Stimulated activated CD4-positive, alpha-beta T cell treated with anti-CD3 and anti-CD28 coated beads, Interleukin-4, amount 100 ng/mL, for 1 hour (primary cell): Measurements from ENCODE around the gene KATNAL2.

ENCODE experiments used
- DNase-seq: peaks from one replicate; pipeline ENCODE4 v3.0.0-alpha.2; 2020

Gene KATNAL2

DNA sequence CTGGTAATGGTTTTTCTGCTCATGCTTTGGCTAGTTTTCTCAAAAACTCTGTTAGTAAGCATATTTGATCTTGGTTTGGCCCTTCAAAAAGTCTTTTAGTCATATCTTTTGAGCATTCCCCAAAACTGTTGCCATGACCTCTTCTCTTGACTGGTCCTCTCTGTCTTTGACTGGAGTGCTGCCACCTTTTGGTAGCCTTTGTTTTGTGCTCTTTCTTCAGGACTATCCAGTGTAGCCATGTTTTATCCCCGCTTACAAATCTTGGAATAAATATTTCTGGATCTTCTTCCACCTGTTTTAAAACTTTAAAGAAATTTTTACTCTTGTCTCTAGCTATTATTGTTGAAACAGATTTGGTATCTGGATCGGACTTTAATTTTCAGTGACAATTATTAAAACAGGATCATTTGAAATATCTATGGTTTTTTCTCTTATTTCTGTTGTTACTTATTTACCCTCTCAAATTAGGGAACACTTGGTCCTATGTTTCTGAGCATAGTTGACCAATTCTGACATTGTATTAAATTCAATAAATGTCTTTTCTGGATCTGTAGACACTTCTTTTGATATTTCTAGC is 119.0 kb downstream of the KATNAL2 start:
- no peak for DNase-seq

DNA sequence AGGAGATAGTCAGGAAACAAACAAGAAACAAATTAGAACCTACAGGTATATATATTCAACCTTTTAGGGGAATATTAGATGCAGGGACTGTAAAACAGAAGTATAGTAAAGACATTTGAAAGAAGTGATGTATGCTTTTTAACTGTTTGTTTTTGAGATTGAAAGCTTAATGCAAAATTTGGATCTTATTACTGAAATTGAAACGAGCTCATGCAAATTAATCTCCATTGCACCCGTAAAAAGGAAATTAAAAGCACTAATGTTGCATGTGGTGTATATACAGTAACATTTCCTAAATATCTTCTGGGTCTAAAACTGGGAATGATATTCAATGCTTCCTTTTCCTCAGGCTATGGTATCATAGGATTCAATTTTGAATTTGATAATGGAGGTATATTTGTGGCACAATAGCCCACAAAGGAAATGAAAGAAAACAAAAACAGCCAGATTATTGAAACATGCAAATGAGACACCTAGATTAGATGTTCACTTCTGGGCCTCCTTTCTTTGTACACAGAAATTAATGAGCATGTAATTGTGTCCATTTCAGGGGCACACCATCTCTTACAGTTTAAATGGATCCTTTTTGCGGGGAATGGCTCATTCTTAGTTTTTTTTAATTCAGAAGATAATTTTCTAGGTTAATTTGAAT is 119.7 kb downstream of the KATNAL2 start:
- DNase-seq, result no peak

DNA sequence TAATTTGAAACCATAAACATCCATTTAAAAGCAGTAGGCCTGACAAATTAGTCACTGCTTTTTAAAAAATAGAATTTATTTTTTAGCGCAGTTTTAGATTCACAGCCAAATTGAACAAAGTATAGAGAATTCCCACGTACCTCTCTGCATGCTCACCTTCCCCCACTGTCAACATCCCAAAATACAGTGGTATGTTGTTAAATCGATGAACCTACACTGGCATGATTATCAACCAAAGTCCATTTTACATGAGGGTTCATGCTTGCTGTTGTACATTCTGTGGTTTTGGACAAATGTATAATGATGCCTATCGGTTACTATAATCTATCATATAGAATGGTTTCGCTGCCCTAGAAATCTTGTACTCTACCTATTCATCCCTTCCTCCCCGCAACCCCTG is 123.6 kb downstream of the KATNAL2 start:
- no peak for DNase-seq

DNA sequence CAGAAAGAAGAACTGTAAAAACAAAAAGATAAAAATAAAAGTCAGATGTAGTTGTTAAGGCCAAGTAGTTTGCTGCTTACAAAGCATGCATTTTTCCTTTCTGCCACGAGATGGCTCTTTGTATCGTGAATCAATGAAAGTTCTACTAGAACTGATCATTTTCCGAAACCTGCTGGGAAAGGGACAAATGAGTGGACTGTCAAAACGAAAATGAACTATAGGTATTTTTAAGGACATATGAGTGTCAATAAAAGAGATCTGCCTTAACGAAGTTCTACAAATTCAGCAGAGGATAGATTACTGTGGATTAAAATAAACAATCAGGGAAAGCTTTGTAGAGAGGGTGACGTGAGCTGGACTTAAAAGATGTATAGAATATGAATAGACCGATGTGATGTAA is 133.1 kb downstream of the KATNAL2 start:
- DNase-seq, result no peak

DNA sequence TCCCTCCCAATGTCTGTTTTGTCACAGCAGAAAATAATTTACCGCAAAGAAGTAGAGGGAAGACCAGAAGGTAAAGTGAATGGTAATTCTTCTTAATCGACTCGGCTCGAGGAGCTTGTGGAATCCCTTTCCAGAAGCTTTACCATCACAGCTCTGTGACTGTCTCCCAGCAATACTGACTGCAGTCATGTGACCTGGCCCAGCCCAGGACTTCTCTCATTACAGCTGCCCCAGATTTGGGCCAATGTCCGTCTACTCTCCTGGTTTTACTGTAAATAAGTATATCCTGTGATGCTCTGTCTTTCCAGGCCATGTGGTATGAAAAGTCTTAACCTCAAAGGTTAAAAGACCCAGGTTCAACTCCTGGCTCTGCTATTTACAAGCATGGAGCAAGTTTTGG is 137.0 kb downstream of the KATNAL2 start:
- DNase-seq, result no peak

DNA sequence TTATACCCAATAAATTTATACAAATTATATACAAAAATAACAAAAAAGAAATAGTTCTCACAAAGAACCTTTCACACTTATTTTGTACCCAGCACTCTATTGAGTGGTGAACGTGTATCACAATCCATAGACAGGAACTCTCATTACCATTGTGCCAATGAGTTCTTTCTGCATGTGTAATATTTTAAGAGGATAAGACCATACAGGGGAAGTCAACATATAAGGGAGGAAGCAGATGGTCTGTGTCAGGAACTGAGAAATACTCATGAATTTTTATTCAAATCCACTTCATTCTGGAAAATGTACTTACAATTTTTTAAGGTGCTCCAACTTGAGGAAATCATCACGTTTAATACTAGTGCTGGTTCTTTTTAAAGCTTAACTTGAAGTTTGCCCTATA is 145.1 kb downstream of the KATNAL2 start:
- no peak for DNase-seq

DNA sequence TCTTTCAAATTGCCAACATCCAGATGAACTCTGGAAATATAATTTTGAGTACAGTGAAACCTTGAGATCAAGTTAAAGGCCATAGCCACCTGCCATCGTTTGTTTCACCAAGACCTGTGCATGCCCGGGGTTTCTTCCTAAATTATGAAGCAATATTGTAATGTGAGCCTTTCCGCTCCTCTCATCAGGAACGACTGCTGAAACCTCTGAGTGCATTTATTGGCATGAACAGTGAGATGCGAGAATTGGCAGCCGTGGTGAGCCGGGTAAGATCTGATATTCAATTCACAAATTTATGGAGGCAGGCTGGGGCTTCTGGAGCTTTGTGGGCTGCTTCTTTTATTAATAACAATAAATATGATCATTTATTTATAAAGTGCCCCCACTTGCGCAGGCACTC is 145.7 kb downstream of the KATNAL2 start:
- no peak for DNase-seq

DNA sequence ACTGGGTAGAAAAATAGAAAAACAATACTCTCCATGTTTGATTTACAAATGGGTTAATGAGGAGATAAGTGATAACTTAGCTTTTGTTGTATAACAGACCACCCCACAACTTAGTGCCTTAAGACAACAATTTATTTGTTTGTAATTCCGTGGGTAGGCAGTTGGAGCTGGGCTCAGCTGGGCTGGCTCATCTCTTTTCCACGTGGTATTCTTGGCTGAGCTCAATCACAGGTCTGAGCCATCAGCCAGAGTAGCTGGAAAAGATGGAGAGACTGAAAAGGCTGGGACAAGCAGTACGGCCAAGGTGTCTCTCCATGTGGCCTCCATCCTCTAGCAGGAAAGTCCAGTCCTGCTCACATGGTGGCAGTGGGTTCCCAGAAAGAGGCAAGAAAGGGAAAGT is 150.2 kb downstream of the KATNAL2 start:
- DNase-seq, result no peak

DNA sequence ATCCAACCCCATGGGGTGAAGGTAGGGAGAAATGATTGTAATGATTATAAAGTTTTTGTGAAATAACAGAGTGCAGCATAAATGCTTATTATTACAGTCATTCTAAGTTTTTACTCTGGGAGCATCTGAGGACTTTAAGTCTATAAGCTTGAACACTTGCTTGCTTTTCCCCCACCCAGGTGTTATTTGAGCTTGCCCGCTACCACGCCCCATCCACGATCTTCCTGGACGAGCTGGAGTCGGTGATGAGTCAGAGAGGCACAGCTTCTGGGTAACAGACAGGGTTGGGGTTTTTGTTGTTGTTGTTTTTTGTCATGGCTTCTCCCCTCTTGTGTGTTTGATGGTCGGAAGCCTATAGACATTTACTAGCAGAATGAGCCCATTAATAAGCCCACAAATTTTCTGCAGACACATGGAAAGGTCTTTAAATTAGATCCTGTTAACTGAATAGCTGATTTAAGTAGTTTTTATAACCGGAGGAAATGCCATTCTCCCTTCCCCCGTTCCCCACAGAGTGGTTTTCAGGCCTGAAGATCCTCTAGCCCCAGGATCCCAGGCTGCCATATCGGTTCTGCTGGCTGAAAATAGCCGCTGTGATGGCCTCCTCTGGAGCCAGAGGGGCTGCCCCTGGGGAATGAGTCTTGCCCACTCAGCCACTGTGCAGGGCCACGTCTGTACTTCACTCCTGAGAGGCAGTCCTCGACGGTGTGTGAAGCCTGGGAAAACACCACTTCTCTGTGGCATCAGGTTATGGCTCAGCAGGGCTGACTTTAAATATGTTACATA is 157.9 kb downstream of the KATNAL2 start:
- DNase-seq, result no peak

DNA sequence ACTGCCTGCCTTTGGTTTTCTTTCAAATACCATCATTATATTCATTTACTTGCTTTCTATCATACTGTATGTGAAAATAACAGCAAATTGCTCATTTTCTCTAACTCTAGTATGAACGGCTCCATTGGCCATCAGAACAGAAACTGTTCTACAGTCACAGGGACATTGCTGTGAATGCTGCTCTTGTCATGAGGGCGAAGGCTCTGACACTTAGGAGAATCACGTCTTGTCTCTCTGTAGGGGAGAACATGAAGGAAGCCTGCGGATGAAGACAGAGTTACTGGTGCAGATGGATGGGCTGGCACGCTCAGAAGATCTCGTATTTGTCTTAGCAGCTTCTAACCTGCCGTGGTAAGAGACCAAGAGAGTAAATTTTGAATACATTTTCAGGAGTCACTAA is 159.7 kb downstream of the KATNAL2 start:
- no peak for DNase-seq

DNA sequence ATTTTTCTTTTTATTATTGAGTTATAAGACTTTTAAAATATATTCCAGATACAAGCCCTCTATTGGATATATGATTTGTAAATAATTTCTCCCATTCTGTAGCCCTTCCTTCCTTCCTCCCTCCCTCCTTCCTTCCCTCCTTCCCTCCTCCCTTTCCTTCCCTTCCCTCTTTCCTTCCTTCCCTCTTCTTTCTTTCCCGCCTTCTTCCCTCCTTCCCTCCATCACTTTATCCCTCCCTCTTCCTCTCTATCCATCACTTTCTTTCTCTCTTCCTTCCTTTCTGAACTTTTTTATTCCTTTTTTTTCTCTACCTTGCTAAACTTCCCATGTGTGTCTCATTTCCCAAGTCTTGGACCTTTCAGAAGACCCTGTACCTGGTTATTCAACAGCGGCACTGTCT is 163.5 kb downstream of the KATNAL2 start:
- no peak for DNase-seq

DNA sequence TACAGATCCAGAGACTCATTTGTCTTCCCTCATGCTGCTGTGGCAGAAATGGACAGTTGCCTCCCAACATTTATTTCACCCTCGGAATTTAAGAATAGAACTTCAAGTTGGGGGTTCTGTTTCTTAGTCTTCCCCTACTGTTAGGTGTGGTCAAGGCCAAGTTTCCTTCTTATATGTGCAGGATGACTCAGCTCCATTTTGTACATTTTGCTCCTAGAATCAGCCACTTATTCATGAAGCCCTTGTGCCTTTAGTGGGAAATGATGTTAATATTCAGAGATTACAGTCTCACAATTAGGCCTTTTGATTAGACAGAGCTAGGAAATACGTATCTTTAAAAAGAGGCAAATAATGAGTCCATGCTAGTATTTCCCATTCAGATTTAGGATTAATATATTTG is 164.2 kb downstream of the KATNAL2 start:
- no peak for DNase-seq

DNA sequence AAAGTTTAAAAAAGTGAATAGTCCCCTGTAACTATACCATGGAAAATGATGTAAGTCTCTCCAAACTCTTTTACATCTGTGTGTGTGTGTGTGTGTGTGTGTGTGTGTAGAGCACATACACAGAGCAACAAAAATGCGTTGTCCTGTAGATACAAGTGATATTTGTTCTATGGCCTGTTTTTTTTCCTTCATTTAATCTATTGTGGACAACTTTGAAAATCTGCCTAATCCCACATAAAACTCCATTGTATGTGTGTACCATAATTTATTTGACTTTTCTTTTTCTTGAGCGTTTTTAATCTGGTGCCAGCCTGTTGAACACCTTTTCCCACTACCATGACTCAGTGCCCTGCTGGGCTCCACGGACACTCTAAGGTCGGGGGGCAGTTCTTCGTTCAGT is 170.3 kb downstream of the KATNAL2 start:
- no peak for DNase-seq

DNA sequence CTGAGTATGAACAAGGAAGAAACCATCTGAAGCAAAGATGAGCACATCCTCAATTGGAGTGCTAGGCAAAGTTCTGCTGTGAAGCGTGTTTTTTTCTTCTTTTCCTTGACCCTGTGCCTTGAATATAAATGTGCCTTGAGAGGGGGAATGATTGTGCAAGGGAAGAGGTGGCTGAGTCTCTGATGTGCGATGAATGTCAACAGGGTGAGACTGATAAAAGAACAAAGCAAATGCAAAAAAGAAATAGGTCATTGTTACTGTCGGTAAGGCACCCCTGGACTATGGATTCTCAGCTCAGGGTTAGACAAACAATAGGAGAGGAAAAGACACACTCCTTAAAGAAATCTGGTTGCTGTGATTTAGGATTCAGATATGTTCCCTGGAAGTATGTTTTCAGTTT is 178.4 kb downstream of the KATNAL2 start:
- no peak for DNase-seq

DNA sequence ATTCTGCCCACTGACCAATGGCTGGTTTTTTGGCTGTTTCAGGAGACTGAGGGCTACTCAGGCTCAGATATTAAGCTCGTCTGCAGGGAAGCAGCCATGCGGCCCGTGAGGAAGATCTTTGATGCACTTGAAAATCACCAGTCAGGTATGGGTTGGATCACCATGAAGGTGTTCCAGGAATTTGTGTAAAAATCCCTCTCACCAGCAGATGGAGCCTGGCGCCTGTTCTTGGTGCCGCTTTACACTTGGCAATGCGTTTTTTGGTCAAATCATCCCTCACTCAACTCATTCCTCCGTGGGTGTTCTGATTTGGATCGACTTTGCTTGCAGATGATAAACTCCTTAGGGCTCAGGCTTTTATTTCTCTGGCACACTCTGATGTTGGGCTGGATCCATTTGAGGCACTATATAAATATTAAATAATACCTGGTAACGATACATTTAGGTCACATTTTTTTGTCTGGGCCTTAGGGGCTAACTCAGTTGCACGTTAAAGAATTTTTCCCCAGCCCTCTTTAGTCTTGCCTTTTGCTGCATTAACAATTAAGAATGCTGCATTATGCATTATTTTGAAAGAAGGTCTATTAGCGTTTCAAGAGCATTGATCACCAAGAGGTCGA is 182.9 kb downstream of the KATNAL2 start:
- DNase-seq, result peak; percentile 50

DNA sequence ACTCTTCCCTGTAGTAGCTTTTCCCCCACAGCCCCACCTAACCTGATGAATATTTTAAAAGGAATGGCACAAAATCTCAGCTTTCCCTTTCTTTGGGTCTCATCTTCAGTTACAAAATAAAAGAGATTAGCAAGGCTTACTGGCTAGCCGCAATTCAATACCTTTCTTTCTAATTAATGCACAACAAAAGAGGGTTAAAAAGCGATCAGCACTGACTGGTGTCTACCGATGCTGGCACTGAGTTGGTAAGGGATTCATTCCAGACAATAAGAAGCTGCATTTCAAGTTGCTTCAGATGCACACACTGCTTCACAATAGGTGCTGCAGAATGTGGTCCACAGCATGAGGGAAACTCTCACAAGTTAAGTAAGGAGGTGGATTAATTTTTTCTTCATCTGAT is 191.0 kb downstream of the KATNAL2 start:
- DNase-seq, result no peak

DNA sequence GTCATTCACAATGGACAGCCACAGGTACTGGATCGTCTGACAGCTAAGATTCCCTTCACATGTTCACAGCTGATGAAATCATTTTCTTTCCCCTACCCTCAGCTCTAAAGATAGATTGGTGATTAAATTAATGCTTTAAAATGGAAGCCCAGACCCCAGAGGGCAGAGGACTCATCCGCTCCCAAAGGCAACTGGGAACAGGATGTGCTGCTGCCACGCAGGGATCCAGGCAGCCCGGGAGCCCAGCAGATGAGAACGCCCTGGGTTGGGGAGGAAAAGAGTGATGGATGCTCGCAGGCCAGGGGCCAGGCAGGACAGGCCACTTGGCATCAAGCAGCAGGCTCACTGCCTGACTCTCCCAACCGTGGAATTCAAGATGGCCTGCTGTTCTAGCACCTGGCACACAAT is 191.6 kb downstream of the KATNAL2 start:
- no peak for DNase-seq

DNA sequence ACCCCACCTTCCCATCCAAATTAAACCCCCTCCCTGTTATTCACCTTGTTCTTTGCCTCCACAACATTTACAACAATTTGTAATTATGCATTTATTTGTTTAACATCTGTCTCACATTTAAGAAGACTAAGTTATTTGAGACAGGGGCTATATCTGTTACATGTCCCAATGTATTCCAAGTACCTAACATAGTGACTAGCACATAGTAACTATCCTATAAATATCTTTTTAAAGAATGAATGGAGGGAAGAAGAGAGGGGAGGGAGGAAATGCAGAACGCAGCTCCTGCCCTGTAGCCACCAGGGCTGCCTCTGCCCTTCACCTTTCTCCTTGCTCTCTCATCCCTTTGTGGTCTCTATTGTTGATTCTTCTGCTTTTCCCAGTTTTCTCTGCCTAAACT is 192.3 kb downstream of the KATNAL2 start:
- DNase-seq, result no peak

DNA sequence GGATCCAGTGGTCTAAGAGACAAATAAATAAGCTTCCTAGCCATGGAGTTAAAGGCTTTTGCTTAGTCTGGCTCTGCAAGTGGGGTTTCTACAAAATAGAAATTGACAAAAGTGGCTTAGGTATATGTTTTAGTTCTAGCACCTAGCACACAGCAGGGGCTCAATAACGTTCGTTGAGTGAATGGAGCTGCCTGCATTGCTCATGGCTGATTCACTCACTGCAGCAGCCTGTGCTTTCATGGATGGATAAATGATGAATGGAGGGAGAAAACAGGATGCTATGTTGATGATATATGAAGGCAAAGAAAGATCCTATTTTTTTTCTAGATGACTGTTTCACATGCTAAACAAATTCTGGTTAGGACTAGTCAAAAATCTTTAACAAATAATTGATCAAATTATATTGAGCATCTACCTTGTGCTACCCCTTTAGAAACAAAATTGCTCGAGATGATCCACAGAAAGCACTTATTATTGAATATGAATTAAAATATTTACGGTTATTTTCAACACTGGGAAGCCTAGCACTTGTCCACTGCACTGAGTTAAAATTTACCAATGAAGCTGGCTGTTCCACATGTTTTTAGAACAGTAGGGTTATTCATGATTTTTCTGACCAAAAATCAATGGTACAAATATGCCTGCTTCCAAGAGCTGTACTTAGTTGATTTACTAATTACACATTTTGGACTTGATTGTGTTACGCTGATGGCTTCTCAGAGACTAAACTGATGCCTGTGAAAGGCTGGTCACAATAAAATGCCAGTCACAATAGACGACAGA is 193.3 kb downstream of the KATNAL2 start:
- DNase-seq, result no peak

DNA sequence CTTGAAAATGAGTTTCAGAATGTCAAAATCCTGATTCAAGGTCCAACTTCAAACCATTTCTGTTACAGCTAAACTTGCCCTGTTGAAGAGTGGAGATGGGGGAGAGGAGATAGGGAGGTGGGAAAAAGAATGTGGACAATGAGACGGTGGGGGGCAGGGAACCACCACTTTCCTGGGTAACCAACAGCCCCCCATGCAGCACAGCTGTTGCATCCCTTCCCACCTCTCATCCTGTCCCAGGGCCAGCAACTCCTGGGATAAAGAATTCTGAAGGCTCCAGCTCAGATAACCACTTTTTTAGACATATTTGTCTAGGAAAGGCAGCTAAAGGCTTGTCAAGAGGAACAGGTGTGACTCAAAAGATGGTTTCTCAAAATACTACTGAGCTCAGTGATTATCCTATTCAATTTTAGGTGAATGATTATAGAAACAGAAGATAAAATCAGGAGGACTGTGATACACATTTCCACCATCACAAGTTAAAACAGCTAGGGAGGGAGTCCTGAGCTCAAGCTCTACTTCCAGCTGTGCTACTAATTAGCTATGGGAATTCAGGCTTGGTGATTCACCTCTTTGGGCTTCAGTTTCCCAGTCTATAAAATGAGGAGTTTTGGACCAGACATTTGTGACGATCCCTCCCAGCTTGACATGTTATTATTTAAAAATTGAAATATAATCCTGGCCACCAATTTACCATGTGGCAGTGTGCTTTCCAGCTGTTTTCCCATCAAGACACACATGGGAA is 196.6 kb downstream of the KATNAL2 start:
- DNase-seq, result no peak

DNA sequence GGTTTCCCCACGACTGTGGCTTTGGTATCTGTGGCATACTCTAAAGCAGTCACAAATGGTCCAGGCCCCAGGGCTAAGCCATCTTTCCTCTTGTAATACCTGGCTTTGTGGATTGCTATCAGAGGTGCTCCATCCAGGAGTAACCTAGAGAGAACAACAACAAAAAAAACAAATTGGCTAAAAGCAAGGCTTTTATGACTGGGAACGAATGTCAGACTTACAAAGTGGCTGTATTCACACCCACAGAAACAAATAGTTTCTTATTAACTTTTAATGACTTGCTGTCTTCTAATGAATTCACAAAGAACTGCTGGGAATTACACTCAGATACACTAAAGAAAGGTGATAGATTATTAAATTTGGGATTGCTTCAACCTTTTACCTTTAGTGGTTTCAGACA is 197.8 kb downstream of the KATNAL2 start:
- no peak for DNase-seq

DNA sequence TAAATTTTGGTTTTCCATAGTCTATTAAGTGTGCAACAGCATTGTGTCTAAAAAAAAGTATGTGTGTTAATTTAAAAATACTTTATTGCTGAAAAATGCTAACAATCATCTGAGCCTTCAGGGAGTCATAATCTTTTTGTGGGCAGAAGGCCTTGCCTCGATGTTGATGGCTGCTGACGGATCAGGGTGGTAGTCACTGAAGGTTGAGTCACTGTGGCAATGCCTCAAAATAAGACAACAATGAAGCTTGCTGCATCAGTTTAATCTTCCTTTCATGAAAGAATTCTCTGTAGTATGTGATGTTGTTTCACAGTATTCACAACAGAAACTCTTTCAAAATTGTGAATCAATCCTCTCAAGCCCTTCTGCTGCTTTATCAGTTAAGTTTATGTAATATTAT is 201.6 kb downstream of the KATNAL2 start:
- DNase-seq, result no peak
